T47D (cell line): Measurements from ENCODE around the gene FSTL4.

Experiments
- DNase-seq, 2 experiments: peaks; one replicate each; pipeline versions ENCODE4 v3.0.0 to v3.0.0-alpha.2; 2011 to 2012; ENCODE audit warnings: low read depth in 1 of 2, low spot score in 1 of 2
- JUND ChIP-seq: IDR thresholded peaks from 2 replicates; pipeline ENCODE4 v1.6.1; 2012; ENCODE audit warnings: low read depth
- in situ Hi-C: cut with HindIII; loops from 2 replicates; pipeline ENCODE4 v1.10.0; 2016; ENCODE audit warnings: low sequenced_read_pairs, low pct_unique_long_range_greater_than_20kb

The FSTL4 gene

DNA sequence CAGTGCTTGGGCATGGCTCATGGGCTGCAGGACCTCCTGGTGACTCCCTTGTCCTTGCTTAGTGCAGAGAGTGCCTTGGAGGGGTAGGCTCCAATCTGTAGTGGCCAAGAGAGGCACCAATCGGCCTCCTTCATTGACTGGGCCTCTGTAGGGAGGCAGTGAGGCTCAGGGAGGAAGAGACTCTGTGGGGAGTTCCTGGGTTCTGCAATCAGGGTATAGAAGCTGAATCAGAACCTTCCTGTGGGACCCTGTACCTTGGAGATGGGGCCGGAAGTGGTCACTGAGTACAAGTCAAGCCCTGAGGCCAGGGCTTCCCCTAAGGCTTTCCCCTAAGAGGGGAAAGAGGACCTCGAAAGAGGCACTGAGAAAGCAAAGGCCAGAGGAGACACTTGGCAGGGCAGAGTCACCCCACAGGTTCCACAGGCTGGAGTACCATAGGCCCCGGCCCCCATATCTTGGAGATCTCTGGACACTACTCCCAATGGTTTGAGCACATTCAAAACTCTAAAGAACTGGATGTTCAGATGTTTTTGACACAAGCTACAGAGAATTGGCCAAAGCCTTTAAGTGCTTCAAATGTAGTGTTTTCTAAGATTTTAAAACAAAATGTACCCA, 370.0 kb downstream of the FSTL4 start:
- peak; percentile 41 to 74 for DNase-seq
- TF ChIP-seq JUND, result no peak
- in situ Hi-C loops, result no loop called here

DNA sequence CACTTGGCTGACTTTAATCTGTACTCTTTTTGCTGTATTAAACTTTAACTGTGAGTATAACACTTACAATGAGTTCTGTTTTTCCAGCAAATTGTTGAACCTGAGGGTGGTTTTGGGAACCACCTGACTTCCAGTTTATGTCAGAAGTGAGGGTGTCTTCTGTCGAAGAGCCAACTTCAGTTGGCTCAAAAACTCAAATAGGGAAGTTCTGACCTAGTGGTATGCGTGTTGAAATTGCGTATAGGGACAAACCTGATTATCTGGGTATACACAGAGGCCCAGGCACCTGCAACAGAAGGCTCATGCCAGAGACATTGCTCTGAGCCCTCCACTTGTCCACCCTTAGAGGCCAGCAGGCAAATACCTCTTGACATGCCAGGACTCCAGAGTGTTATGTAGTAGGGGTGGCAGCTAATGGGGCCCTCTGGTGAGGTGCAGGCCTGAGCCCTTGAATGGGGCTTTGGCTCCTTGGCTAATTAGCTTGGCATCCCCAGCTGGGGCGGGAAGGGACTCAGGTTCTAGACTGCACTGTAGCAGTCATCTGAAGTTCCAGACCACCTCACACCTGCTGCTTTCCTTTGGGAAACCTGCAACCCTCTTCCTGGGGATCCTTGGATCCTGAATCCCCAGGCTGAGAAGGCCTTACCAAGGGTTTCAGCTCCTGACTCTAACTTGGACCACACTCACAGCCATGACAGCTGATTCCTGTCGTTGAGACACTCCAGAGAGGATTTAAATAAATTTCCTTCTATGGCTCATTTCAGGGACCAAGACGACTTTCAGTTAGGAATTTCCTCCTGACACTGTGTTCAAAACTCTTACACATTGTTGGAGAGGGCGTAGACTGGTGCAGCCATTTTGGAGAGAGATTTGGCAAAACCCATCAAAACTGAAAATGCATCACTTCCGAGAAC, 370.9 kb downstream of the FSTL4 start:
- TF ChIP-seq JUND, result no peak
- DNase-seq, result no peak
- in situ Hi-C loops, result no loop called here

DNA sequence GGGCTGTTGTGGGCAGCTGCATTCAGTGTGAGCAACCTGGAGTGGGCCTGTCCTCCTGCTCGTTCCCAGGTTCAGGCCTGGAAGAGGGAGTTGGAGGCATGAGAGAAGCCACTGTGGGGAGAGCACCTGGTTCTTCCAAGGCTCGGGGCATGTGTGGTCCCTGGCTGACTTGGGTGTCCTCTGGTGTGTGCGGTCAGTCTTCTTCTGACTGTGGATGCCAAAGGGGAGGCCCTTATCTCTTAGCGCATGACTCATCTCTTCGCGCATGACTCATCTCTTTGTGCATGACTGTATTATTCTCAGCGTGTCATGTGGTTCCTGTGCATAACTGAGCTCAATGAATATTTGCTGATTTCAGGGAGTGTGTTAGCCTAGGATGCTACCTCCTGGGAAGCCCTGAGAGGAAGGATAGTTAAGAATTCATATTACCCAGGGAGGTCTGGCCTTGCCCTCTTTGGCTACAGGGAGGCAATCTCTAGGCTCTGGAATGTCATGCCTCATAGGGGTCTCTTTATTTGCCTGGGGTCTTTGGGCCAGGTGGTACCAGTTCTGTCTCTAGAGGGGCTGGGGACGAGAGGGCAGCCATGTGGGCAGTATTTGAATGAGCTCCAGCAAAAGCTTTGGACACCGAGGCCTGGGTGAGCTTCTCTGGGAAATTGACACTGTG, 371.8 kb downstream of the FSTL4 start:
- TF ChIP-seq JUND, result no peak
- in situ Hi-C loops, result no loop called here
- DNase-seq, result no peak

DNA sequence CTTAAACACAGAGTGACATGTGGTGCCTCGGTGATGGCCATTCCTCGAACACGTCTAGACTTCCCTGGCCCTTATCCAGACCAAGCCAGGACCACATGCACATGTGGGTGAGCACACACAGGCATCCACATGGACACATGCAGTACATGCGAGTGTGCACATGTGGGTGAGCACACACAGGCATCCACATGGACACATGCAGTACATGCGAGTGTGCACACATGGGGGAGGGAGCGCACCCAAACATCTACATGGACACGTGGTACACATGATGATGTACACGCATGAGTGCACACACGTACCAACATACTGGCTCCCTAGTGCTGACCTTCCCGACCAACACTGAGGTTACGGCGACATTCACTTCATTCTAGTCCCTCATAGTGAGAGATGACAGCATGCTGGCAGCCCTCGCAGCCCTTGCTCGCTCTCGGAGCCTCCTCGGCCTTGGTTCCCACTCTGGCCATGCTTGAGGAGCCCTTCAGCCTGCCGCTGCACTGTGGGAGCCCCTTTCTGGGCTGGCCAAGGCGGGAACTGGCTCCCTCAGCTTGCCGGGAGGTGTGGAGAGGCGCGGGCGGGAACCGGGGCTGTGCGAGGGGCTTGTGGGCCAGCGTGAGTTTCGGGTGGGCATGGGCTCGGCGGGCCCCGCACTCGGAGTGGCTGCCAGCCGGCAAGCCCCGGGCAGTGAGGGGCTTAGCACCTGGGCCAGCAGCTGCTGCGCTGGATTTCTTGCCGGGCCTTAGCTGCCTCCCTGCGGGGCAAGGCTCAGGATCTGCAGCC, 373.7 kb downstream of the FSTL4 start:
- DNase-seq, result no peak
- no peak for TF ChIP-seq JUND
- in situ Hi-C loops, result no loop called here

DNA sequence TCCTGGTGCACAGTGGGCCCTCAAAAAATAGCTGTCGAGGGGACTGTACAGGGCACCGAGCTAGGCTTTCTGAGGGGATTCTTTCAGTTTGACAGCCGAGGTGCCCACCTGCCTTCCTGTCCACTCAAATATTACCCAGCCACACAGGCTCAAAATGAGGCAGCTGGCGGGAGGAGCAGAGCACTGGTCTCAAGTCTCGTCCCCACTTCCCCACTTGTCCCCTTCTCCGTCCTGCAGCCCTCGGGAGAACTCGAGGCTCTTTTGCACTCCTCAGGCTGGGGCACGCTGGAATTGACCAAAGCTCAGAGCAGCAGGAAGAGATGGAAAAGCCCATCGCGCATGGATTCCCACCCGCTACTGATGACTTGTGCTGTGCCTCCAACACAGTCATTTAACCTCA, 375.4 kb downstream of the FSTL4 start:
- in situ Hi-C loops, result no loop called here
- DNase-seq, result no peak
- no peak for TF ChIP-seq JUND

DNA sequence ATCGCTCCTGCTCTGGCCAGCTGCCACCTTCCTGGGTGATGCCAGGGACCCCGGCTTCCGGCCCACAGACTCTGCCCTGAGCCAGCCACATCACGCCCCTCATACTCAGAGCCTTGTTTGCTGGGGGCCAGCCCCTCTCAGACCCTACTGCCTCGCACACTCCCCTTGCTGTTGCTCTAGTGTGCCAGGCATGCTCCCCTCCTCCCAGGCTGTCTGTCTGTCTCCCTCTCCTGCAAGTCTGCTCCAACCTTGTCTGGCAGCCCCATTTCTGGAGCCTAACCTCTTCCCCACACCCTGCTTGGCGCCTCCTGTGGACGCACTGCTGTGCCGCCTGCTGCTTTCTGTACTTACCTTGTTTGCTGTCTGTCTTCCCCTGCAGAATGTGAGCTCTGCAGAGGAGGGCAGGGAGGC, 375.8 kb downstream of the FSTL4 start:
- in situ Hi-C loops, result no loop called here

DNA sequence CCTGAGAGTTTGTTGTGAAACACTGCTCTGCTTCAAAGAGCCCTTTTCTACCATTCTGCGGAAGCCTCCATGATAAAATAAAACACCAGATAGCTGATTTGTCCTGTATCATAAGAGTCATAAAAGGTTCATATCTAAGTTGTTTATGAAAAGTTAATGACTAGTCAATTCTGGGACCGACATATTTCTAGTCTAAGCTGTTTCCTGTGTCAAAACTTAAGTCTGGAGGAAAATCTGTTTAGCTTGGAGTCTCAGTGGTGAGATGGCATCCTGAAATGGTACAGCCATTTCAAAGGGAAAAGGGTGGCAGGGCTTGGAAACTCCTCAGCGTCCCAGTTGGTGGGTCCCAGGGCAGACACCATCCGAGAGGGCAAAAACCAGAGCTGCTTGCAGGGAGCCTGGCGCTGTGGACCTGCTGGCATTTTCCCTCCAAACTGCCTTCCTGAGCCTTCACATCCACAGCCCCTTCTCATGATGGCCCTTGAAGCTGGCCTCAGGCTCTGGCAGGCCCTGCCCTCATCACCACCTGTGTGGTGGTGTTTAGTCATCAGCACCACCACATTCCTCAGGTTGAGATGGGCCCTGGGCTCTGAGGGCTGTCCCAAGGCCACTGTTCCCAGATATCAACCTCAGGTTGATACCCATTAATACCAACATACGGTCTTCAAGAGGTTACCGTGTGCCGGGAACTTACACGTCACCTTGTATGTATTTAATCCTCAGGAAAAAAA, 376.5 kb downstream of the FSTL4 start:
- no peak for DNase-seq
- in situ Hi-C loops, result no loop called here
- no peak for TF ChIP-seq JUND

More for the DNA sequence above, 375.8 kb downstream of the FSTL4 start:
- TF ChIP-seq JUND, result no peak
- DNase-seq, result no peak

DNA sequence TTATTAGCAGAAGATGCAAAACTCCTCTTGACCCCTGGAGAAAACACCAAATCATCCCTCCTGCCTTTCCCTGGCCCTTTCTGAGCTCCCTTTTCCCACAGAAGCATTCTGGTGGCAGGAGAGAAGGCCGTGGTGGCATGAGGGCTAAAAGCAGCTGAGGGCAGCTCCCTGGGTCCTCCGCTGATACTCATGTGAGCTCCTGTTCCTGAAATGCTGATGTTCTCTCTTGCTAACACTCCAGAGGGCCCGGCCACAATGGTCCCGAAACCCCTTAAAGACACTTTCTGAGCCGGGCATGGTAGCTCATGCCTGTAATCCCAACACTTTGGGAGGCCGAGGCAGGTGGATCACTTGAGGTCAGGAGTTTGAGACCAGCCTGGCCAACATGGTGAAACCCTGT, 377.4 kb downstream of the FSTL4 start:
- TF ChIP-seq JUND, result no peak
- in situ Hi-C loops, result no loop called here
- no peak for DNase-seq

DNA sequence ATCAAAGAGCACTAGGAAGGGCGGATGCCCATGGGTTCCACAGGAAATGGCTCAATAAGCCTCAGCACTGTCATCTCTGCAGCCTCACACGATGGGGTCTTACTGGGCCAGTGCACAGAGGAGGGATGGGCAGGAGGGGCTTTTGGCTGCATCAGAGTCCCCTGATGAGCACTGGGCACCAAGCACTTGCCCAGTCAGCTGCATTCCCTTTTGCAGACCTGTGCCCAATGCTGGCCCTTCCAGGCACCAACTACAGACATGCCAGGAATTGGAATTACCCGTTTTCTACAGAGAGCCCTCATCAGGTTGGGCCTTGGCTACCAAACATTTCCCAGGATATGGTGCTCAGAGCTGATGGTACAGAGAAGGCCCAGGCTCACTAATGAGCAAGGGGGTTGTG, 378.1 kb downstream of the FSTL4 start:
- in situ Hi-C loops, result no loop called here
- DNase-seq, result no peak
- no peak for TF ChIP-seq JUND

DNA sequence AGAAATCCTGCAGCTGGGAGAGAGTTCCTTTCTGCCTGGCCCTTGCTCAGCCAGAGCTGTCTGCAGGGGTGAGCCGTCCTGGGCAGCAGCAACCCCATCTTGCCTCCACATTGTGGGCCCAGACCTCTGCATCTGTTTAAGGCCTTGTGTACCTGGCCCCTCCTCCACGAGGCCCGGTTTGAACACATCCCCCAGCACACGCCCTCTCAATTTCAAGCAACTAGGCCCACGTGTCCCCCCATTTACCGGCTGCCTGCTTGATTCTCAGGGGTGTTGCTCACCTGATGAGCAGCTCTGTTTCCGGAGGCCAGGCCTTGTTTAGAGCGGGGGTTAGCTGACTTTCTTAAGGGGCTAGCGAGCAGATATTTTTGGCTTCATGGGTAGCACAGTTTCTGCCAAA, 378.7 kb downstream of the FSTL4 start:
- DNase-seq, result no peak
- in situ Hi-C loops, result no loop called here
- no peak for TF ChIP-seq JUND

DNA sequence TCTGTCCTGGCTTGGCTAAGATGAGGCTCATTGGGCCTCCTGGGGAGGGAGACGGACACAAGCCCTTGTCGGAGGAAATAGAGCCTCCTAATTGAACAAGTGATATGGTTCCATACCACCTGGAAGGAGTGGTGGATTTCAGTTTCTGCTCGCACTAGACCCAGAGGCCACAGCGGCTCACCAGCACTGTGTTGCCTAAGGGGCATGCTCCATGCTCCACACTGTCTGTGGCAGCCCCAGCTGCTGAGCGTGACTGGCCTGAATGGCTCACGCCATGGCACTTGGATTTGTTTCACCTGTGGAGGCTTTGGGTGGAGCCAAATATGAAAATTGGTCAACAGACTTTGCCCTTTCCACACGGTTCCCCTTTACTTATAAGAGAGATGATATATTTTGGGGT, 379.4 kb downstream of the FSTL4 start:
- in situ Hi-C loops, result no loop called here
- DNase-seq, result no peak
- TF ChIP-seq JUND, result no peak

DNA sequence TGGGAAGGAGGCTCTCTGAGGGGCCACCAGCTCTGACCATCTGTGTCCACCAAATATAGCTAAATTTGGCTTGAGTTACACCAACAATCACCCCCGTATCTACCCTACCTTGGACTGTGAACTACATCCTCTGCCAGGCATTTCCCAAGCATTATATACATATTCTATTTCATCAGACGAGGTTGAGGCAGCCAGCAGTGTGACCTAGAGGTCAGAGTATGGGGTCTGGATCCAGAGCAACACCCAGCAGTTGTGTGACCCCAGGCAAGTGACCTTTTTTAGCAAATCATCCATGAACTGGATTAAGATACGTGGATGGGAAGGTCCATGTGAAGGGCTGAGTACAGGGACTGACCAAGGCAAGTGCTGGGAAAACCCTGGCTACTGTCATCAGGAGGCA, 379.9 kb downstream of the FSTL4 start:
- no peak for TF ChIP-seq JUND
- DNase-seq, result no peak
- in situ Hi-C loops, result no loop called here
